ENCODE data around the gene SLC9A9.

DNA sequence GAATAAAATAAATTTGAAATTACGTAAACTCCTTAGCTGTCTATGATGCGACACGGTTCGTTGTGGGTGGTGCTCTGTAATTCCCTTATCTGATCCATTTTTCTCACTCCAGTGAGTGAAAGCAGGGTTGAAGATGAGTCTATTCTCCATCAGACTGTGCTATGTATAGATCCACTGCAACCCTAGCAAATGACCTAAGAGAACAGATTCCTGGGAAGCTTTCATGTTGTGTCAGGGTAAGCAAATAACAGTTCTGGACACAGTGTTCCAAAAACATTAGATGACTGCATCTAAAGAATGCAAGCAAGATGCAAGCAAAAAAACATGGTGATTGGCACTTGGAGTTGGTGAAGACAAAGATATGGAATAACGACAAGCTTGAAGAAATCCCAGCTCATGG, 239.3 kb downstream of the SLC9A9 start:
- TF ChIP-seq, protein P1, sequence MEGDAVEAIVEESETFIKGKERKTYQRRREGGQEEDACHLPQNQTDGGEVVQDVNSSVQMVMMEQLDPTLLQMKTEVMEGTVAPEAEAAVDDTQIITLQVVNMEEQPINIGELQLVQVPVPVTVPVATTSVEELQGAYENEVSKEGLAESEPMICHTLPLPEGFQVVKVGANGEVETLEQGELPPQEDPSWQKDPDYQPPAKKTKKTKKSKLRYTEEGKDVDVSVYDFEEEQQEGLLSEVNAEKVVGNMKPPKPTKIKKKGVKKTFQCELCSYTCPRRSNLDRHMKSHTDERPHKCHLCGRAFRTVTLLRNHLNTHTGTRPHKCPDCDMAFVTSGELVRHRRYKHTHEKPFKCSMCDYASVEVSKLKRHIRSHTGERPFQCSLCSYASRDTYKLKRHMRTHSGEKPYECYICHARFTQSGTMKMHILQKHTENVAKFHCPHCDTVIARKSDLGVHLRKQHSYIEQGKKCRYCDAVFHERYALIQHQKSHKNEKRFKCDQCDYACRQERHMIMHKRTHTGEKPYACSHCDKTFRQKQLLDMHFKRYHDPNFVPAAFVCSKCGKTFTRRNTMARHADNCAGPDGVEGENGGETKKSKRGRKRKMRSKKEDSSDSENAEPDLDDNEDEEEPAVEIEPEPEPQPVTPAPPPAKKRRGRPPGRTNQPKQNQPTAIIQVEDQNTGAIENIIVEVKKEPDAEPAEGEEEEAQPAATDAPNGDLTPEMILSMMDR (IDR thresholded peaks at IDR 0.05) = no peak
- TF ChIP-seq POLR2AphosphoS5 (IDR thresholded peaks at IDR 0.05) = no peak
- no peak for TF ChIP-seq POLR2A (IDR thresholded peaks at IDR 0.05)

Measured in gastroesophageal sphincter (tissue), 3 donors.